ENCODE results near the gene HACL1.

- TF ChIP-seq CTCF (IDR thresholded peaks at IDR 0.05) (no peak), POLR2A (IDR thresholded peaks at IDR 0.05; ENCODE audit: low read depth) (no peak)
Observed at GRCh38 chr3:15531346-15531745, 70.0 kb downstream of the HACL1 start.
